GM19372 (cell line): Measurements from ENCODE around the gene ZNF76.
A peak's percentile ranks its signal among the peaks of the same experiment; 100 is the strongest.
"Not testable (repeated sequence)": the region's sequence is repeated elsewhere in the genome, so short reads cannot be mapped to it uniquely, and the experiment has no call there.

Source experiments
- ATAC-seq: cut with Tn5 transposase; IDR thresholded peaks from one replicate; pipeline ENCODE4 v1.9.1; 2021; ENCODE audit warnings: mild to moderate bottlenecking, low read depth, moderate library complexity; ENCODE audit not compliant: unreplicated experiment

Gene ZNF76

GRCh38 chr6:35296931-35297600, 37.5 kb downstream of the ZNF76 start:
- ATAC-seq: no peak

DNA sequence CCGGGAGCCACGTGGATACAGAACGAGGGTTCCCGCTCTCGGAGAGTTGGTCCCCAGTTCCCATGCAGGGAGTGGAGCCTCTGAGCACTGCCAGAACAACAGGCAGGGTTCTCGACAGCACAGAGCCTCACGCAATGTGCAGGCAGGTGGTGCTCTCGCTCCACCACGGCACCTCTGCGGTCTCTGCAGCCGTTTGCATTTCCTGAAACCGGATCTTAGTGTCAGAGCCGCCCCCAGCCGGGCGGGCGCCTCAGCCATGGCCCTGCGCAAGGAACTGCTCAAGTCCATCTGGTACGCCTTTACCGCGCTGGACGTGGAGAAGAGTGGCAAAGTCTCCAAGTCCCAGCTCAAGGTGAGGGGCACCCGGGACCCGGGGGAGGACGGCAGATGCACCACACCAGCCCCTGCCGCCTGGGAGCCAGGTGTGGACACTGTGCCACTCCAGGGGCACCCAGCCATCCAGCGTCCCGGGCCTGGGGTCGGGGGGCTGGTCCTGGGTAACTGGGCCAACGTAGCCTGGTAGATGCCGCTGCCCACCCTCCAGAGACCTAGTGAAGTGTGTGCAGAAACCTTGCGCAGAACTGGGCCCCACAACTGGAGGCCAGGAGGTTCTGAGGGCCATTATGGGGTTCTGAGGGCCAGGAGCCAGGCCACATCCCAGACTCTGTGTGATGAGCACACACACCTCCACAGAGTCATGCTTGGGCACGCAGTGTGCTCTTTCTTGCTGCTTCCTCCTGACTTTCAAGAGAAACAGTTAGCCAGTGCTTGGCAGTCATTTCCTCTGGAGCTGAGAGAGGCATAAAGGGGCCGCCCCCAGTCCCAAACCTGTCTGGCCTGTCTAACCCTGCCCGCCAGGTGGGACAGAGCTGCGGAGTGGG, 38.3 kb downstream of the ZNF76 start, which contains the start of gene DEF6:
DEF6 (plus strand) TSS at position 218 of the 881 bp plus-strand sequence; CDS start at position 257, 39 bp downstream.
- ATAC-seq: peak; percentile 88

DNA sequence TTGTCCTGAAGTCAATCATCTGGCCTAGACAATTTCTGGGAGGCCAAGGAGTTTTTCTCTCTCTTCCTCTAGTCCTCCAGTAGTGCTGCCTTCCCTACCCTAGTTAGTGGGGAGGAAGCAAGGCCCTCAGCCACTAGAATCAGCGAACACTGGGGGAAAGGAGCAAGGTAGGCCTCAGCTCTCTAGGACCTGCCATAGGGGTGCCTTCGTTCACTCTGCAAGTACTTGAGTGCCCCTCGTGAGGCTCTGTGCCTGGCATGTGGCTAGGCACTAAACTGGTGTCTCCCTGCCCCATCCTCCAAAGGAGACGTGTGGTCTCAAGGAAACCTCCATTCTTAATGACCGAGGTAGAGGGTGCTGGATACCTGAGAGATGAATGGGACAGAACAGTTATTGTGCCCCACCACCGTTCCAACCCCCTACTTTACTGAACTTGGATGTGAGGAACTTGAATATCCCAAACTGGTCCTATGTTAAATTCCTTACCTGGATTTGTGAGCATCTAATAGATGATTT, 39.1 kb downstream of the ZNF76 start:
- ATAC-seq: no peak

DNA sequence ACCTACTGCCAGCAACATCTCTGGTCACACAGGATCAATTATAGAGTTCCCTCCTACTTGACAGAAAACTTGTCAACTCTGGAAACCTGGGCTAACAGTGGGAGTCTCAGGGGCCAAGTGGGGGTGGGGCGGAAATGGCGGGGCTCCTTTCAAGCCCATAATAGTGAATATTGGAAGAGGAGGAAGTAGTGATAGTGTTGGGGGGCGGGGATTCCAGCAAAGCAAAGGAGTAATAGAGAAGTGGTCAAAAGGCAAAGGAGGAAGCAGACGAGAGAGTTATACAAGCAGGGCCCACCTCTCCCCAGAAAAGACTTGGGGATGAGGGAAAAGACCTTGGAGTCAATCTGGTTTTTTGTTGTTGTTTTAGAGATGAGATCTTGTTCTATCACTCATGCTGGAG, 40.1 kb downstream of the ZNF76 start:
- ATAC-seq: no peak

- ATAC-seq: no peak
These were observed 41.3 kb downstream of the ZNF76 start for GRCh38 chr6:35300848-35301247.

GRCh38 chr6:35302604-35303241, 43.2 kb downstream of the ZNF76 start:
- peak; percentile 84 for ATAC-seq

DNA sequence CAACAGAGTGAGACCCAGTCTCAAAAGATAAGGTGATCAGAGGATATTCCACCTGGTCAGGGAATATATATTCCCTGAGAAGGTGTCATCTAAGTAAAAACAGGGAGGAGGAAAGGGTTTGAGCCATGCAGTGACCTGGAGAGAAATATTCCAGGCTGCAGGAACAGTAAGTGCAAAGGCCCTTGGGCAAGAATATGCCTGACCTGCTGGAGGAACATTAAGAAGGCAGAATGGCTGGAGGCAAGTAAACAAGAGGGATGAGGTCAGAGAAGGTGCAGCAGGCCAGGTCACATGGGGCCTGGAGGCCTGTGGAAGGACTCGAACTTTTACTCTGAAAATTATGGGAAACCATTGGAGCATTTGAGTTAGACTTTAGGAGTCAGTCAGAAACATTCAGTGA, 44.8 kb downstream of the ZNF76 start:
- ATAC-seq: no peak

- ATAC-seq: no peak
These were observed 45.6 kb downstream of the ZNF76 start for GRCh38 chr6:35305117-35305516.

DNA sequence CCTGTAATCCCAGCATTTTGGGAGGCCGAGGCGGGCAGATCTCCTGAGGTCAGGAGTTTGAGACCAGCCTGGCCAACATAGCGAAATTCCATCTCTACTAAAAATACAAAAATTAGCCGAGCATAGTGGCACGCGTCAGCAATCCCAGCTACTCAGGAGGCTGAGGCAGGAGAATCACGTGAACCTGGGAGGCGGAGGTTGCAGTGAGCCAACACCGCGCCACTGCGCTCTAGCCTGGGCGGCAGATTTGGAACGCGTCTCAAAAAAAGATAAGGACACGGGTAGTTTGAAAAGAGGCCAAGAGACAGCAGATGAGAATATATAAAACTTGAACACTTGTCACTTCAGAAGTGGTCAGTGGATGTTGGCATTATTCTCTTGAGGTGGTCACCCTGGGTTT, 47.6 kb downstream of the ZNF76 start:
- not testable (repeated sequence) for ATAC-seq

DNA sequence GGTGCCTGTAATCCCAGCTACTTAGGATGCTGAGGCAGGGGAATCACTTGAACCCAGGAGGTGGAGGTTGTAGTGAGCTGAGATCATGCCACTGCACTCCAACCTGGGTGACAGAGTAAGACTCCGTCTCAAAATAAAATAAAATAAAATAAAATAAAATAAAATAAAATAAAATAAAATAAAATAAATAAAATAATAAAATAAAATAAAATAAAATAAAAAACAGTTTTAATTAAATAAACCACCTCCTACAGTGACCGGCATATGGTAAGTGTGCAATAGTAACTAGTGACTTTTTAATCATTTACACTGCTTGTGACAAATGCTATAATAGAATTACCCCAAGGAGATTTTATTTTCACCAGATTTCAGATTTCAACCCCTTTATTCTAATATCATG, 49.0 kb downstream of the ZNF76 start:
- not testable (repeated sequence) for ATAC-seq

GRCh38 chr6:35309611-35310264, 50.2 kb downstream of the ZNF76 start:
- ATAC-seq: no peak

DNA sequence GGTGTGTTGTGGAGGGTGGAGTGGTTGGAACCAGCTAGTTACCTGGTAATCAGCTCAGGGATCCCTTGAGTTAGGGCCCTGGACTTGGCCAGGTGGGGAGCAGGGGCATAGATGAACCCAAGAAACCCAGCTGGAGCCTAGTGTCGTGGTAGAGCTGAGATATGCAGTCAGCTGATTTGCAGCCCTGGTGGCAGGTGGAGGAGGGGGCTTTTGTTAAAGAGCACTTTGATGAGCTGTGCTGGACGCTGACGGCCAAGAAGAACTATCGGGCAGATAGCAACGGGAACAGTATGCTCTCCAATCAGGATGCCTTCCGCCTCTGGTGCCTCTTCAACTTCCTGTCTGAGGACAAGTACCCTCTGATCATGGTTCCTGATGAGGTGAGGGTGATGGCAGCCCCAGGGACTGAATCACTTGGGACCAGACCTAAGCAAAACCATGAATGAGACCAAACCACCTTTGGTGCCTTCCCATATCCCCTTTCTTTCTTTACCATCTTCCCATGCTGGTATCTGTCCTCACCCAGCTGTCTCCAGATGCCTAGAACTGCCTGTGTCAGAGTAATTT, 50.8 kb downstream of the ZNF76 start:
- no peak for ATAC-seq

GRCh38 chr6:35311390-35312075, 52.0 kb downstream of the ZNF76 start:
- ATAC-seq: no peak

DNA sequence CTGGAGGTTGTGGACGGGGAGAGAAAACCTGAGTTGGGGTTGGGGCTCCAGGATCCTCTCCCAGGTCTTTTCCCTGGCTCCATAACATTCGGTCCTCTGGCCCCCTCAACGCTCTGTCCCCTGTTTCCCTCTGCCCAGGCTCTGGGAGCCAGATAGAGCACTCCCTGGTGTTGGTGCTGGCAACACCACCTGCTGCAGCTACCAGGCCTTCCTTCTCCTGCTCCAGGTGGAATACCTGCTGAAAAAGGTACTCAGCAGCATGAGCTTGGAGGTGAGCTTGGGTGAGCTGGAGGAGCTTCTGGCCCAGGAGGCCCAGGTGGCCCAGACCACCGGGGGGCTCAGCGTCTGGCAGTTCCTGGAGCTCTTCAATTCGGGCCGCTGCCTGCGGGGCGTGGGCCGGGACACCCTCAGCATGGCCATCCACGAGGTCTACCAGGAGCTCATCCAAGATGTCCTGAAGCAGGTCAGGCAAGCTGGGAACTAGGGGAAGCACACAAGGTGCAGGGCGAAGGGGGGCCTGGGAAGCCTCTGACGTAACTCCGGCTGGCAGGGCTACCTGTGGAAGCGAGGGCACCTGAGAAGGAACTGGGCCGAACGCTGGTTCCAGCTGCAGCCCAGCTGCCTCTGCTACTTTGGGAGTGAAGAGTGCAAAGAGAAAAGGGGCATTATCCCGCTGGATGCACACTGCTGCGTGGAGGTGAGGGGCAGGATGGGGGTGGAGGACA, 52.7 kb downstream of the ZNF76 start:
- ATAC-seq: no peak

DNA sequence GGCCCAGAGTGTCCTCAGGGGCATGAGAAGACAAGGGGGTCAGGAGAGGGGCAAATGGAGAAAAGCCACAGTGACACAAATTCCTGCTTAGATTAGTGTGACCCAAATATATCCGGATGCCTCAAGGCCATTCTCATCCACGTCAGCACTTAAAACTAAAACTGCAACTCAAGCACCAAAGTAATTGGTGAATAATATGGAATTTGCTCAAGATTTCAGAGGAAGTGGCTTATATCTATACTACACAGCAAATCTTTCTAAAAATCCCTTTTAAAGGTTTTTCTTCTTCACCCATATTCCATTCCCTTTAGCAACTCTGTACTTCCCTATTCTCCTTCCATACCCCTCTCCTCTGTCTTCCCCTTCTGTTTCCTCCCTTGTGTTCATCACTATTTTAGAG, 53.3 kb downstream of the ZNF76 start:
- no peak for ATAC-seq

DNA sequence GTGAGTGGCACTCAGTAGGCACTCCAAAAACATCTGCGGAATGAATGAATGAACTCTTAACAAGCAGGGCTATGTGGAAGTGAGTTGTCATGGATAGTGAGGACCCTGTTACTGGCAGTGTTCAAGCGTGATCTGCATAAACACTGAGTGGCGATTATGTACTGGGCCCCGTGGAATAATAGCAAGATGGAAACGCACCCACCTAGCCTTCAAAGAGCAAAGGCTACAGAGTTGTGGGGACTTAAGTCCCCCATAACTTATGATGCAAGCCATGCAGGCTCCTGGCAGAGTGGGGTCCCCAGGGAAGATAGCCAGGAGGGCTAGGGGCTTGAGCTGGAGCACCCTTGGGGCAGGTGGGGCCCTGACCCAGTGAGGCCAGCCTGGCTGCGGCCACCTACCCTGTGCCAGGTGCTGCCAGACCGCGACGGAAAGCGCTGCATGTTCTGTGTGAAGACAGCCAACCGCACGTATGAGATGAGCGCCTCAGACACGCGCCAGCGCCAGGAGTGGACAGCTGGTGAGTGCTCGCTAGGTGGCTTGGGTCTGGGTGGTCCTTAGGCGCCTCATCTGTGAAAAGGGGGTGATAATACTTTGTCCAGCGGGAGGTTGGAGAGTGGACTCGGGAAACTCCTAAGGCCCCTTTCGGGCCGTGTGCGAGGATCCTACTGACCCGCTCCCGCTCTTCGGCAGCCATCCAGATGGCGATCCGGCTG, 58.1 kb downstream of the ZNF76 start:
- no peak for ATAC-seq

DNA sequence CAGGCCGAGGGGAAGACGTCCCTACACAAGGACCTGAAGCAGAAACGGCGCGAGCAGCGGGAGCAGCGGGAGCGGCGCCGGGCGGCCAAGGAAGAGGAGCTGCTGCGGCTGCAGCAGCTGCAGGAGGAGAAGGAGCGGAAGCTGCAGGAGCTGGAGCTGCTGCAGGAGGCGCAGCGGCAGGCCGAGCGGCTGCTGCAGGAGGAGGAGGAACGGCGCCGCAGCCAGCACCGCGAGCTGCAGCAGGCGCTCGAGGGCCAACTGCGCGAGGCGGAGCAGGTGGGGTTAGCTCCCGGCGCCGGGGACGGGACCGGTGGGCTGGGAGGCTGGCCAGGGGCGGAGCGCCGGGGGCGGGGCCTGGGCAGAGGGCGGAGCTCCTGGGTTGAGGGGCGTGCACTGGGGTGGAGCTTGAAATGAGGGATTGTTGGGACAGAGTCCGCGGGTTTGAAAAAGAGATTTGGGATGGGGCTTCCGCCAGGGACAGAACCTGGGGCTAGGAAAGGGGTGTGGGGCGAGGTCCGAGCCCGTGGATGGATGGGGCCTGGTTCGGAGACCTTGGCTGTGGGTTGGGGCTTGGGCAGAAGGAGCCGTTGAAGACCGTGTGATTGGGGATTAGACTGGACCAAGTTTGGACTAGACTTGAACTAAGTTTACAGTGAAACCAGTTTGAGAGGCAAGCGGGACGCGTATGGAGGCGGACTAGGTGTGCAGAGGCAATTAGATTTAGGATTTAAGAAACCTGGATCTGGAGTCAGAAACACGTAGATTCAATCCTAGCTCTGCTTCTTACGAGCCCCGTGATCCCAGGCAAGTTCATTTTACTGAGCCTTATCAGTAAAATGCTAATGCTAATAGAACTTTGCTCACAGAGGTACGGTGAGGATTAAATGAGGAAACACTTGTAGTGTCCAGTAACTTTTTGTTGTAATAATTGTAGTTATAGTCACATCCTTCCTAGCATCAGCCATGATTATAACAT, 58.9 kb downstream of the ZNF76 start:
- ATAC-seq: no peak
